NCI-H345 treated with DMSO at 0.1 percent for 48 hours (cell line): ENCODE data around the gene FOXL2NB.

ENCODE experiments used
- DNase-seq: peaks from one replicate; lab custom pipeline; 2025; ENCODE audit not compliant: unreplicated experiment; lab: John Stamatoyannopoulos, UW

The FOXL2NB gene

DNA sequence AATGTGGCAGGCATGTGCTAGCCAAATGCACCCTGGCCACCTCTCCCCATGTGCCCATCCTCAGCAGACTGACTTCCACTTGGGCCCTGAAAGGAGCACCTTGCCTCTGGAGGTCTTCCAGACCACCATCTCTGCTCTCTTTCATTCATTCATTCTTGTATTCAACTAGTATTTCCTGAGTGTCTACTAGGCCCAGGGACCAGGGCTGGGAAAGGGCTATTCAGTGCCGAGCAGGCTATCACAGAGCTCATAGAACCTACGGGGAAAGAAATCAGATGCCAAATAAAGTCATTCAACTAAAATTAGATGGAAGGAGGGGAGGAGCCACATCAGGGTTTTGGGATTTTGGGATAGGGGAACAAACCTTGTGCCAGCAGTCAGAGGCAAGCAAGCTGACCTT, 40.2 kb downstream of the FOXL2NB start:
- no peak for DNase-seq

DNA sequence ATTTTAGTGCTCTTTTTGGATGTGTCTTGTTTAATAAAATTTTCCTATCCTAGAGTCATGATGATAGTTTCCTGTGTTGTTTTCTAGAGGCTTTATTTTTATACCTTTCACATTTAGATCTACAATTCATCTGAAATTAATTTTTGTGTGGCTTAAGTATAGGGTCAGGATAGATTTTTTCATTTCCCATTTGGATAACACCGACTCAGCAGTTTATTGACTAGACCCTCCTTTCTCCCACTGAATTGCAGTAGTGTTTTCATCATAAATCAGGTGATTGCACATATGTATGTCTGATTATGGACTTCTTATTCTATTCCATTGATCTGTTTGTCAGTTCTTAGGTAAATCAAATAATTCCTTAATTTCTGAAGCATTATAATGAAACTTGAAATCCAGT, 48.7 kb downstream of the FOXL2NB start:
- DNase-seq: no peak
